HCT116 (cell line): ENCODE data around the gene SRSF3. TPM values are rescaled to one million over a fixed set of nuclear protein-coding genes. Genes with fewer than 3 reads are reported as not detected.

ENCODE experiments used
- ATAC-seq: fragments of 200-7000 bp; cut with Tn5 transposase; 2 replicates; pipeline ENCODE4 v1.9.1; 2020; ENCODE audit warnings: mild to moderate bottlenecking, moderate library complexity
- BruUV-seq: library from RNA; stranded (reverse); fragments of 400-500 nt; replicated peaks from 2 replicates; lab custom pipeline; 2021; lab: Mats Ljungman, UMichigan
- CTCF ChIA-PET: fragments of 300-600 bp; sonication (Branson Sonifier 250); formaldehyde crosslinking; loops from one replicate; lab custom pipeline; 2021; ENCODE audit warnings: antibody characterized with exemption; lab: Charles Lee
- POLR2A ChIA-PET: fragments of 300-600, 350-600 bp; sonication (Branson Sonifier 250); formaldehyde crosslinking; loops from one replicate; lab custom pipeline; 2021; ENCODE audit warnings: antibody characterized with exemption; lab: Charles Lee
- RAD21 ChIA-PET, 2 experiments: fragments of 300-600 bp; sonication (Branson Sonifier 250); formaldehyde crosslinking; loops; one replicate each; lab custom pipeline; 2023; ENCODE audit warnings: low total read pairs in 2 of 2; ENCODE audit not compliant: uncharacterized antibody in 2 of 2, unreplicated experiment in 2 of 2, low non-redundant PET in 1 of 2; lab: Charles Lee
- DNase-seq: peaks from one replicate; pipeline ENCODE4 v3.0.0-alpha.2; 2010; ENCODE audit warnings: low read depth, low spot score
- H2AFZ ChIP-seq: fragments of 200-600 bp; shearing (Covaris generic), sonication (generic); 2 replicates; pipeline ENCODE4 v1.6.1; 2017; ENCODE audit warnings: low read depth, mixed run types, mixed read lengths, antibody characterized with exemption, low read length; ENCODE audit not compliant: poor library complexity, severe bottlenecking
- H3K27ac ChIP-seq: 2 replicates; pipeline ENCODE4 v1.5.1; 2012; ENCODE audit warnings: low read depth, low read length
- H3K27me3 ChIP-seq: fragments of 200-600 bp; sonication (generic); 2 replicates; pipeline ENCODE4 v1.6.1; 2016; ENCODE audit warnings: mixed run types, low read length, mixed read lengths; ENCODE audit not compliant: insufficient read depth
- H3K36me3 ChIP-seq, 2 experiments: fragments of 200-500 bp in 1 of 2; fragments of 200-600 bp in 1 of 2; sonication (Bioruptor generic) in 1 of 2; sonication (generic) in 1 of 2; 2 replicates each; pipeline versions ENCODE4 v1.5.1 to v1.6.1; 2014 to 2016; ENCODE audit warnings: low read length in 2 of 2, inconsistent platforms in 1 of 2, mixed read lengths in 1 of 2, mixed run types in 1 of 2; ENCODE audit not compliant: insufficient read depth in 2 of 2, control insufficient read depth in 1 of 2
- H3K4me1 ChIP-seq, 2 experiments: fragments of 200-600 bp in 1 of 2; sonication (generic) in 1 of 2; 2 replicates each; pipeline versions ENCODE4 v1.5.1 to v1.6.1; 2012 to 2017; ENCODE audit warnings: low read length in 2 of 2, inconsistent platforms in 1 of 2, mild to moderate bottlenecking in 1 of 2, mixed read lengths in 1 of 2, mixed run types in 1 of 2, moderate library complexity in 1 of 2; ENCODE audit not compliant: insufficient read depth in 2 of 2, control insufficient read depth in 1 of 2
- H3K4me2 ChIP-seq: fragments of 200-600 bp; sonication (generic); 2 replicates; pipeline ENCODE4 v1.6.1; 2017; ENCODE audit warnings: mixed run types, low read length, mixed read lengths
- H3K4me3 ChIP-seq, 2 experiments: fragments of 200-600 bp in 1 of 2; sonication (generic) in 1 of 2; replicated peaks in 1 of 2; 2 replicates each; pipeline ENCODE4 v1.5.1; 2011 to 2016; ENCODE audit warnings: low read length in 2 of 2, control low read depth in 1 of 2, low read depth in 1 of 2, mild to moderate bottlenecking in 1 of 2, mixed read lengths in 1 of 2, mixed run types in 1 of 2
- H3K79me2 ChIP-seq: fragments of 200-600 bp; sonication (generic); 2 replicates; pipeline ENCODE4 v1.6.1; 2017; ENCODE audit warnings: mild to moderate bottlenecking, mixed run types, low read length, moderate library complexity, mixed read lengths; ENCODE audit not compliant: insufficient read depth
- H3K9ac ChIP-seq: fragments of 200-600 bp; sonication (generic); 2 replicates; pipeline ENCODE4 v1.6.1; 2016; ENCODE audit warnings: low read length, mixed read lengths
- H3K9me2 ChIP-seq: fragments of 200-600 bp; sonication (generic), shearing (Covaris generic); 2 replicates; pipeline ENCODE4 v1.6.1; 2017; ENCODE audit warnings: mixed run types, mild to moderate bottlenecking, moderate library complexity; ENCODE audit not compliant: insufficient read depth
- H3K9me3 ChIP-seq, 2 experiments: fragments of 200-500 bp in 1 of 2; fragments of 200-600 bp in 1 of 2; sonication (Bioruptor generic) in 1 of 2; sonication (generic) in 1 of 2; 2 replicates each; pipeline ENCODE4 v1.6.1; 2014 to 2017; ENCODE audit warnings: low read length in 2 of 2, mixed read lengths in 2 of 2, inconsistent platforms in 1 of 2, low read depth in 1 of 2, mild to moderate bottlenecking in 1 of 2, mixed run types in 1 of 2, moderate library complexity in 1 of 2; ENCODE audit not compliant: control insufficient read depth in 1 of 2, insufficient read depth in 1 of 2
- H4K20me1 ChIP-seq: fragments of 200-600 bp; sonication (generic), shearing (Covaris generic); 2 replicates; pipeline ENCODE4 v1.6.1; 2017; ENCODE audit warnings: mixed run types, mild to moderate bottlenecking, moderate library complexity; ENCODE audit not compliant: insufficient read depth
- ATF3 ChIP-seq: IDR thresholded peaks from 2 replicates; pipeline ENCODE4 v1.6.1; 2012
- CEBPB ChIP-seq: IDR thresholded peaks from 2 replicates; pipeline ENCODE4 v1.6.1; 2012; ENCODE audit warnings: low read depth
- CTCF ChIP-seq, 3 experiments: fragments of 200-600 bp in 1 of 3; sonication (generic) in 1 of 3; IDR thresholded peaks in 2 of 3; conservative IDR thresholded peaks in 1 of 3; 2 replicates each; pipeline ENCODE4 v1.5.1; 2012 to 2017; ENCODE audit warnings: low read depth in 2 of 3, low read length in 2 of 3, antibody characterized with exemption in 1 of 3, borderline replicate concordance in 1 of 3, control low read depth in 1 of 3, mild to moderate bottlenecking in 1 of 3, mixed read lengths in 1 of 3, mixed run types in 1 of 3, moderate library complexity in 1 of 3; ENCODE audit not compliant: insufficient read depth in 1 of 3
- EGR1 ChIP-seq: IDR thresholded peaks from 2 replicates; pipeline ENCODE4 v1.6.1; 2012; ENCODE audit warnings: low read depth
- ELF1 ChIP-seq: IDR thresholded peaks from 2 replicates; pipeline ENCODE4 v1.6.1; 2012; ENCODE audit warnings: low read depth, borderline replicate concordance
- FOSL1 ChIP-seq: IDR thresholded peaks from 2 replicates; pipeline ENCODE4 v1.6.1; 2012; ENCODE audit warnings: low read depth
- JUND ChIP-seq: IDR thresholded peaks from 2 replicates; pipeline ENCODE4 v1.6.1; 2012
- MAX ChIP-seq: IDR thresholded peaks from 2 replicates; pipeline ENCODE4 v1.6.1; 2012
- POLR2A ChIP-seq: IDR thresholded peaks from 2 replicates; pipeline ENCODE4 v1.7.0; 2011; ENCODE audit warnings: borderline replicate concordance; ENCODE audit not compliant: insufficient read depth, insufficient read length; ENCODE audit errors: extremely low read depth
- POLR2AphosphoS5 ChIP-seq: IDR thresholded peaks from 2 replicates; pipeline ENCODE4 v1.6.1; 2011; ENCODE audit warnings: mild to moderate bottlenecking, low read depth, low read length, moderate library complexity
- SIN3A ChIP-seq: IDR thresholded peaks from 2 replicates; pipeline ENCODE4 v1.6.1; 2012; ENCODE audit warnings: low read depth
- SP1 ChIP-seq: IDR thresholded peaks from 2 replicates; pipeline ENCODE4 v1.6.1; 2012; ENCODE audit warnings: low read depth
- SRF ChIP-seq: IDR thresholded peaks from 2 replicates; pipeline ENCODE4 v1.6.1; 2012; ENCODE audit warnings: low read depth
- TCF7L2 ChIP-seq: IDR thresholded peaks from 2 replicates; pipeline ENCODE4 v1.7.0; 2011; ENCODE audit warnings: borderline replicate concordance, inconsistent platforms; ENCODE audit not compliant: insufficient read depth, insufficient read length; ENCODE audit errors: extremely low read depth
- ZBTB33 ChIP-seq: IDR thresholded peaks from 2 replicates; pipeline ENCODE4 v1.6.1; 2011; ENCODE audit warnings: mild to moderate bottlenecking, low read length, moderate library complexity; ENCODE audit not compliant: insufficient replicate concordance; ENCODE audit errors: extremely low read depth
- ZFX ChIP-seq: fragments of 450-650 bp; IDR thresholded peaks from 2 replicates; pipeline ENCODE4 v1.6.1; 2017
- ZNF274 ChIP-seq: fragments of 200-500 bp; sonication (Bioruptor generic); IDR thresholded peaks from 2 replicates; pipeline ENCODE4 v1.6.1; 2014; ENCODE audit warnings: mild to moderate bottlenecking, low read depth, low read length, inconsistent platforms
- intact Hi-C: fragments of 100-400 bp; cut with micrococcal nuclease; formaldehyde crosslinking; loops from 2 replicates; pipeline ENCODE4 v1.10.0; 2022
- total RNA-seq: library from RNA; stranded (reverse); gene quantifications from one replicate; pipeline ENCODE4 v1.2.1, GENCODE V29; 2021; ENCODE audit not compliant: unreplicated experiment

SRSF3 gene
- total RNA-seq, 1 experiment from 2014 or later = 362 TPM

- Histone ChIP-seq H3K36me3 (no peaks in the 10 kb centered on the region), H3K9me3 (no peaks in the 10 kb centered on the region), H3K4me3 (no peak overlapping the region), H3K9me2 (no peaks in the 10 kb centered on the region), H3K79me2 (no peaks in the 10 kb centered on the region), H4K20me1 (no peaks in the 10 kb centered on the region), H3K9ac (no peak overlapping the region), H3K27me3 (no peaks in the 10 kb centered on the region), H3K4me1 (peaks cover 4 to 10% of the 10 kb centered on the region in 2 experiments; a peak in 2 of 4 replicates), H3K4me2 (no peak overlapping the region), H3K27ac (no peak overlapping the region), H2AFZ (no peak overlapping the region)
- ChIA-PET POLR2A (interaction anchor here (2.4 kb wide), 1 partner anchor 44 kb away, joined by 6 read pairs; the partner anchor contains the start of gene CDKN1A), RAD21 (no interaction called here), CTCF (interaction anchor here (0.6 kb wide), 1 partner anchor 71 kb away, joined by 4 read pairs; no protein-coding TSS in a partner anchor)
- ATAC-seq (no peak), DNase-seq (no peak)
- no peak for TF ChIP-seq ZNF274
- no peak for TF ChIP-seq SIN3A
- TF ChIP-seq ZFX = no peak
- TF ChIP-seq FOSL1 = no peak
- TF ChIP-seq POLR2A = no peak
- no peak for TF ChIP-seq SP1
- TF ChIP-seq SRF = no peak
- no peak for TF ChIP-seq MAX
- no TSS peak for BruUV-seq
- intact Hi-C loops = no loop called here
These were observed 40.4 kb downstream of the SRSF3 start for GRCh38 chr6:36634317-36635108.

- no peaks in the 10 kb centered on the region for H3K9me2 ChIP-seq
- H4K20me1 ChIP-seq = no peaks in the 10 kb centered on the region
- H3K27me3 ChIP-seq = no peaks in the 10 kb centered on the region
- DNase-seq (no peak), ATAC-seq (no peak)
- no peaks in the 10 kb centered on the region for H3K79me2 ChIP-seq
- H3K4me1 ChIP-seq = peaks cover 4 to 10% of the 10 kb centered on the region in 2 experiments; a peak in 2 of 4 replicates
- CTCF ChIA-PET = no interaction called here
- no peak overlapping the region for H2AFZ ChIP-seq
- H3K4me3 ChIP-seq = no peak overlapping the region
- POLR2A ChIA-PET = no interaction called here
- RAD21 ChIA-PET = no interaction called here
- H3K36me3 ChIP-seq = no peaks in the 10 kb centered on the region
- H3K9ac ChIP-seq = no peak overlapping the region
- no peak overlapping the region for H3K27ac ChIP-seq
- no peak overlapping the region for H3K4me2 ChIP-seq
- intact Hi-C loops = no loop called here
- BruUV-seq = no TSS peak
- H3K9me3 ChIP-seq = no peaks in the 10 kb centered on the region
- TF ChIP-seq POLR2AphosphoS5 (no peak), TCF7L2 (no peak), CTCF (IDR thresholded peaks at IDR 0.05 in 2 of 3, conservative IDR thresholded peaks at IDR 0.05 in 1 of 3; ENCODE audit: borderline replicate concordance in 1 of 3, insufficient read depth in 1 of 3, low read depth in 2 of 3, low read length in 2 of 3) (no peak), POLR2A (no peak), CEBPB (no peak), ELF1 (no peak), EGR1 (no peak), ZBTB33 (no peak), JUND (no peak), ATF3 (no peak)
These were observed 42.1 kb downstream of the SRSF3 start for GRCh38 chr6:36636283-36636682.
